HCT116 (cell line): ENCODE results near the gene ZNF146. TPM values are rescaled to one million over a fixed set of nuclear protein-coding genes. Genes with fewer than 3 reads are reported as not detected.

ENCODE experiments used
- ATAC-seq: fragments of 200-7000 bp; cut with Tn5 transposase; 2 replicates; pipeline ENCODE4 v1.9.1; 2020; ENCODE audit warnings: mild to moderate bottlenecking, moderate library complexity
- BruUV-seq: library from RNA; stranded (reverse); fragments of 400-500 nt; replicated peaks from 2 replicates; lab custom pipeline; 2021; lab: Mats Ljungman, UMichigan
- CTCF ChIA-PET: fragments of 300-600 bp; sonication (Branson Sonifier 250); formaldehyde crosslinking; loops from one replicate; lab custom pipeline; 2021; ENCODE audit warnings: antibody characterized with exemption; lab: Charles Lee
- POLR2A ChIA-PET: fragments of 300-600, 350-600 bp; sonication (Branson Sonifier 250); formaldehyde crosslinking; loops from one replicate; lab custom pipeline; 2021; ENCODE audit warnings: antibody characterized with exemption; lab: Charles Lee
- RAD21 ChIA-PET, 2 experiments: fragments of 300-600 bp; sonication (Branson Sonifier 250); formaldehyde crosslinking; loops; one replicate each; lab custom pipeline; 2023; ENCODE audit warnings: low total read pairs in 2 of 2; ENCODE audit not compliant: uncharacterized antibody in 2 of 2, unreplicated experiment in 2 of 2, low non-redundant PET in 1 of 2; lab: Charles Lee
- DNase-seq: peaks from one replicate; pipeline ENCODE4 v3.0.0-alpha.2; 2010; ENCODE audit warnings: low read depth, low spot score
- H2AFZ ChIP-seq: fragments of 200-600 bp; shearing (Covaris generic), sonication (generic); 2 replicates; pipeline ENCODE4 v1.6.1; 2017; ENCODE audit warnings: low read depth, mixed run types, mixed read lengths, antibody characterized with exemption, low read length; ENCODE audit not compliant: poor library complexity, severe bottlenecking
- H3K27ac ChIP-seq: 2 replicates; pipeline ENCODE4 v1.5.1; 2012; ENCODE audit warnings: low read depth, low read length
- H3K27me3 ChIP-seq: fragments of 200-600 bp; sonication (generic); 2 replicates; pipeline ENCODE4 v1.6.1; 2016; ENCODE audit warnings: mixed run types, low read length, mixed read lengths; ENCODE audit not compliant: insufficient read depth
- H3K36me3 ChIP-seq, 2 experiments: fragments of 200-500 bp in 1 of 2; fragments of 200-600 bp in 1 of 2; sonication (Bioruptor generic) in 1 of 2; sonication (generic) in 1 of 2; 2 replicates each; pipeline versions ENCODE4 v1.5.1 to v1.6.1; 2014 to 2016; ENCODE audit warnings: low read length in 2 of 2, inconsistent platforms in 1 of 2, mixed read lengths in 1 of 2, mixed run types in 1 of 2; ENCODE audit not compliant: insufficient read depth in 2 of 2, control insufficient read depth in 1 of 2
- H3K4me1 ChIP-seq, 2 experiments: fragments of 200-600 bp in 1 of 2; sonication (generic) in 1 of 2; 2 replicates each; pipeline versions ENCODE4 v1.5.1 to v1.6.1; 2012 to 2017; ENCODE audit warnings: low read length in 2 of 2, inconsistent platforms in 1 of 2, mild to moderate bottlenecking in 1 of 2, mixed read lengths in 1 of 2, mixed run types in 1 of 2, moderate library complexity in 1 of 2; ENCODE audit not compliant: insufficient read depth in 2 of 2, control insufficient read depth in 1 of 2
- H3K4me2 ChIP-seq: fragments of 200-600 bp; sonication (generic); 2 replicates; pipeline ENCODE4 v1.6.1; 2017; ENCODE audit warnings: mixed run types, low read length, mixed read lengths
- H3K4me3 ChIP-seq, 2 experiments: fragments of 200-600 bp in 1 of 2; sonication (generic) in 1 of 2; replicated peaks in 1 of 2; 2 replicates each; pipeline ENCODE4 v1.5.1; 2011 to 2016; ENCODE audit warnings: low read length in 2 of 2, control low read depth in 1 of 2, low read depth in 1 of 2, mild to moderate bottlenecking in 1 of 2, mixed read lengths in 1 of 2, mixed run types in 1 of 2
- H3K79me2 ChIP-seq: fragments of 200-600 bp; sonication (generic); 2 replicates; pipeline ENCODE4 v1.6.1; 2017; ENCODE audit warnings: mild to moderate bottlenecking, mixed run types, low read length, moderate library complexity, mixed read lengths; ENCODE audit not compliant: insufficient read depth
- H3K9ac ChIP-seq: fragments of 200-600 bp; sonication (generic); 2 replicates; pipeline ENCODE4 v1.6.1; 2016; ENCODE audit warnings: low read length, mixed read lengths
- H3K9me2 ChIP-seq: fragments of 200-600 bp; sonication (generic), shearing (Covaris generic); 2 replicates; pipeline ENCODE4 v1.6.1; 2017; ENCODE audit warnings: mixed run types, mild to moderate bottlenecking, moderate library complexity; ENCODE audit not compliant: insufficient read depth
- H3K9me3 ChIP-seq, 2 experiments: fragments of 200-500 bp in 1 of 2; fragments of 200-600 bp in 1 of 2; sonication (Bioruptor generic) in 1 of 2; sonication (generic) in 1 of 2; 2 replicates each; pipeline ENCODE4 v1.6.1; 2014 to 2017; ENCODE audit warnings: low read length in 2 of 2, mixed read lengths in 2 of 2, inconsistent platforms in 1 of 2, low read depth in 1 of 2, mild to moderate bottlenecking in 1 of 2, mixed run types in 1 of 2, moderate library complexity in 1 of 2; ENCODE audit not compliant: control insufficient read depth in 1 of 2, insufficient read depth in 1 of 2
- H4K20me1 ChIP-seq: fragments of 200-600 bp; sonication (generic), shearing (Covaris generic); 2 replicates; pipeline ENCODE4 v1.6.1; 2017; ENCODE audit warnings: mixed run types, mild to moderate bottlenecking, moderate library complexity; ENCODE audit not compliant: insufficient read depth
- ATF3 ChIP-seq: IDR thresholded peaks from 2 replicates; pipeline ENCODE4 v1.6.1; 2012
- CBX3 ChIP-seq: IDR thresholded peaks from 2 replicates; pipeline ENCODE4 v1.6.1; 2012; ENCODE audit warnings: low read depth
- EZH2 ChIP-seq: fragments of 200-600 bp; sonication (generic); IDR thresholded peaks from 2 replicates; pipeline ENCODE4 v1.6.1; 2017; ENCODE audit warnings: antibody characterized with exemption, mixed run types
- REST ChIP-seq: IDR thresholded peaks from 2 replicates; pipeline ENCODE4 v1.6.1; 2012; ENCODE audit warnings: low read depth
- SP1 ChIP-seq: IDR thresholded peaks from 2 replicates; pipeline ENCODE4 v1.6.1; 2012; ENCODE audit warnings: low read depth
- SRF ChIP-seq: IDR thresholded peaks from 2 replicates; pipeline ENCODE4 v1.6.1; 2012; ENCODE audit warnings: low read depth
- TCF7L2 ChIP-seq: IDR thresholded peaks from 2 replicates; pipeline ENCODE4 v1.7.0; 2011; ENCODE audit warnings: borderline replicate concordance, inconsistent platforms; ENCODE audit not compliant: insufficient read depth, insufficient read length; ENCODE audit errors: extremely low read depth
- ZBTB33 ChIP-seq: IDR thresholded peaks from 2 replicates; pipeline ENCODE4 v1.6.1; 2011; ENCODE audit warnings: mild to moderate bottlenecking, low read length, moderate library complexity; ENCODE audit not compliant: insufficient replicate concordance; ENCODE audit errors: extremely low read depth
- intact Hi-C: fragments of 100-400 bp; cut with micrococcal nuclease; formaldehyde crosslinking; loops from 2 replicates; pipeline ENCODE4 v1.10.0; 2022
- total RNA-seq: library from RNA; stranded (reverse); gene quantifications from one replicate; pipeline ENCODE4 v1.2.1, GENCODE V29; 2021; ENCODE audit not compliant: unreplicated experiment

ZNF146 gene
- total RNA-seq, 1 experiment from 2014 or later, result 105 TPM

GRCh38 chr19:36221474-36221873 is 6.6 kb downstream of the ZNF146 start:
- Histone ChIP-seq H3K36me3 (peaks cover 37 to 47% of the 10 kb centered on the region in 2 experiments), H4K20me1 (peaks cover 15% of the 10 kb centered on the region; the same call in 1 of the 2 replicates), H3K9ac (no peak overlapping the region), H3K79me2 (peaks cover 100% of the 10 kb centered on the region), H3K27me3 (no peaks in the 10 kb centered on the region), H3K4me3 (no peak overlapping the region), H3K4me1 (peaks cover 3 to 6% of the 10 kb centered on the region in 2 experiments; a peak in 2 of 4 replicates), H3K9me2 (no peaks in the 10 kb centered on the region), H3K27ac (no peak overlapping the region), H2AFZ (no peak overlapping the region), H3K4me2 (no peak overlapping the region), H3K9me3 (no peaks in the 10 kb centered on the region)
- RAD21 ChIA-PET, result no interaction called here
- BruUV-seq, result no TSS peak
- TF ChIP-seq TCF7L2 (no peak), REST (no peak), SRF (no peak), ATF3 (no peak), EZH2 (no peak), SP1 (no peak), ZBTB33 (no peak), CBX3 (no peak)
- POLR2A ChIA-PET, result no interaction called here
- intact Hi-C loops, result no loop called here
- CTCF ChIA-PET, result no interaction called here
- DNase-seq (no peak), ATAC-seq (no peak)
